Endodermal cell (in vitro differentiated cells): ENCODE data around the gene ERMAP. TPM values are rescaled to one million over a fixed set of nuclear protein-coding genes. Genes with fewer than 3 reads are reported as not detected.
"Not testable (repeated sequence)": the region's sequence is repeated elsewhere in the genome, so short reads cannot be mapped to it uniquely, and the experiment has no call there.

Experiments
- DNase-seq: peaks from one replicate; pipeline ENCODE4 v3.0.0-alpha.2; 2017
- H3K27ac ChIP-seq: 2 replicates; pipeline ENCODE4 v1.5.1; 2013; ENCODE audit warnings: mild to moderate bottlenecking, low read depth, low read length, moderate library complexity
- H3K27me3 ChIP-seq: 2 replicates; pipeline ENCODE4 v1.6.1; 2013; ENCODE audit warnings: mild to moderate bottlenecking, low read length, moderate library complexity; ENCODE audit not compliant: insufficient read depth, control insufficient read depth, poor library complexity, severe bottlenecking
- H3K36me3 ChIP-seq: 2 replicates; pipeline ENCODE4 v1.7.0; 2013; ENCODE audit warnings: mild to moderate bottlenecking, low read length, moderate library complexity; ENCODE audit not compliant: control insufficient read depth, insufficient read depth
- H3K4me1 ChIP-seq: one replicate; pipeline ENCODE4 v1.7.0; 2013; ENCODE audit warnings: low read length; ENCODE audit not compliant: control insufficient read depth, insufficient read depth
- H3K4me3 ChIP-seq: 2 replicates; pipeline ENCODE4 v1.5.1; 2013; ENCODE audit warnings: mild to moderate bottlenecking, low read length, moderate library complexity
- H3K9ac ChIP-seq: 2 replicates; pipeline ENCODE4 v1.6.1; 2013; ENCODE audit warnings: mild to moderate bottlenecking, low read length, moderate library complexity; ENCODE audit not compliant: poor library complexity, severe bottlenecking; ENCODE audit errors: extremely low read depth
- H3K9me3 ChIP-seq: 2 replicates; pipeline ENCODE4 v1.6.1; 2013; ENCODE audit warnings: mild to moderate bottlenecking, low read length, moderate library complexity; ENCODE audit not compliant: control insufficient read depth
- H3K27ac Mint-ChIP-seq: 2 replicates; pipeline ENCODE4 v1.8.0; 2020; ENCODE audit warnings: mixed read lengths
- H3K27me3 Mint-ChIP-seq: 2 replicates; pipeline ENCODE4 v1.8.0; 2021; ENCODE audit warnings: mild to moderate bottlenecking, mixed read lengths; ENCODE audit not compliant: insufficient read depth
- H3K36me3 Mint-ChIP-seq: 2 replicates; pipeline ENCODE4 v1.8.0; 2020; ENCODE audit warnings: low read depth, mixed read lengths
- H3K4me1 Mint-ChIP-seq: 2 replicates; pipeline ENCODE4 v1.8.0; 2020; ENCODE audit warnings: mixed read lengths
- H3K4me3 Mint-ChIP-seq: 2 replicates; pipeline ENCODE4 v1.8.0; 2020; ENCODE audit warnings: mild to moderate bottlenecking, moderate library complexity, mixed read lengths
- H3K9me3 Mint-ChIP-seq: 2 replicates; pipeline ENCODE4 v1.8.0; 2020; ENCODE audit warnings: mild to moderate bottlenecking, mixed read lengths
- WGBS, 2 experiments: methylation state at CpG; one replicate each; pipeline versions ENCODE4 v1.1.5 to v1.1.7; 2013; ENCODE audit warnings: missing lambda C conversion rate in 2 of 2, mixed read lengths in 1 of 2; ENCODE audit not compliant: insufficient coverage in 1 of 2, insufficient read length in 1 of 2; 5-methylcytosine and 5-hydroxymethylcytosine counted together
- total RNA-seq, 2 donors: library from RNA; stranded (reverse); fragmentation: NEBNext Ultra II Directional in 1 of 2; extraction: Animal tissue kit (Norgen Biotek cat#: 25700) in 1 of 2; gene quantifications; 2 replicates in 1 of 2; 3 replicates in 1 of 2; pipeline ENCODE4 v1.2.1, GENCODE V29; 2021
- TF ChIP-seq, protein P1 (sequence below): fragments of 200-600 bp; sonication (generic); conservative IDR thresholded peaks from 2 replicates; pipeline ENCODE4 v1.5.0; 2021; ENCODE audit warnings: antibody characterized with exemption, mild to moderate bottlenecking

The ERMAP gene
- total RNA-seq, 2 donors from 2014 or later: 5.1 to 5.7 TPM

DNA sequence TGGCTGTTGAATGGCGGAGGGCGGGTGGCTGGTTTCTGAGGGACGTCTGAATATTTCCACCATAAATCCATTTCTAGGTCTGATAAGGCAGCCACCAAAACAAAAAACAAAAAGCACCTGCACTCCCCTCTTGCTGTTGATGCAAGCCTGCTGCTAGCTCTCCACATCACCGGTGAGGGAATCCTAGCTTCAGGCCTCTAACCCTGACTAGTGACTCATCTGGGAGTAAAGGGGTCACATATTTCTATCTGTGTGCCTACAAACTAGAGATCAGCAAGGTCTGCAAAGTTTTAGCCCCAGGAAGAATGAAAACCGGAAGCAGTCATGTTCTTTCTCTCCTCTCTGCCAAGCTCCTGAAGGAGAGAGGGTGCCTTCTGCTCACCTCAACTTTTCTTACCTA is 10.3 kb upstream of the ERMAP start:
- no peak overlapping the region for H3K27ac Mint-ChIP-seq
- no peak overlapping the region for H3K4me3 ChIP-seq
- H3K36me3 Mint-ChIP-seq: peaks cover 56% of the 10 kb centered on the region
- H3K9ac ChIP-seq: no peak overlapping the region
- H3K4me1 ChIP-seq: no peaks in the 10 kb centered on the region
- no peak overlapping the region for H3K4me3 Mint-ChIP-seq
- TF ChIP-seq, protein P1, sequence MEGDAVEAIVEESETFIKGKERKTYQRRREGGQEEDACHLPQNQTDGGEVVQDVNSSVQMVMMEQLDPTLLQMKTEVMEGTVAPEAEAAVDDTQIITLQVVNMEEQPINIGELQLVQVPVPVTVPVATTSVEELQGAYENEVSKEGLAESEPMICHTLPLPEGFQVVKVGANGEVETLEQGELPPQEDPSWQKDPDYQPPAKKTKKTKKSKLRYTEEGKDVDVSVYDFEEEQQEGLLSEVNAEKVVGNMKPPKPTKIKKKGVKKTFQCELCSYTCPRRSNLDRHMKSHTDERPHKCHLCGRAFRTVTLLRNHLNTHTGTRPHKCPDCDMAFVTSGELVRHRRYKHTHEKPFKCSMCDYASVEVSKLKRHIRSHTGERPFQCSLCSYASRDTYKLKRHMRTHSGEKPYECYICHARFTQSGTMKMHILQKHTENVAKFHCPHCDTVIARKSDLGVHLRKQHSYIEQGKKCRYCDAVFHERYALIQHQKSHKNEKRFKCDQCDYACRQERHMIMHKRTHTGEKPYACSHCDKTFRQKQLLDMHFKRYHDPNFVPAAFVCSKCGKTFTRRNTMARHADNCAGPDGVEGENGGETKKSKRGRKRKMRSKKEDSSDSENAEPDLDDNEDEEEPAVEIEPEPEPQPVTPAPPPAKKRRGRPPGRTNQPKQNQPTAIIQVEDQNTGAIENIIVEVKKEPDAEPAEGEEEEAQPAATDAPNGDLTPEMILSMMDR: no peak
- H3K27me3 ChIP-seq: no peaks in the 10 kb centered on the region
- no peaks in the 10 kb centered on the region for H3K27me3 Mint-ChIP-seq
- no peak overlapping the region for H3K27ac ChIP-seq
- H3K4me1 Mint-ChIP-seq: no peaks in the 10 kb centered on the region
- WGBS, 2 experiments: 95 to 97% methylated on average over 5 of the region's 5 CpGs
- H3K9me3 ChIP-seq: peaks cover 24% of the 10 kb centered on the region
- peaks cover 27% of the 10 kb centered on the region for H3K9me3 Mint-ChIP-seq
- peaks cover 38% of the 10 kb centered on the region for H3K36me3 ChIP-seq
- no peak for DNase-seq

DNA sequence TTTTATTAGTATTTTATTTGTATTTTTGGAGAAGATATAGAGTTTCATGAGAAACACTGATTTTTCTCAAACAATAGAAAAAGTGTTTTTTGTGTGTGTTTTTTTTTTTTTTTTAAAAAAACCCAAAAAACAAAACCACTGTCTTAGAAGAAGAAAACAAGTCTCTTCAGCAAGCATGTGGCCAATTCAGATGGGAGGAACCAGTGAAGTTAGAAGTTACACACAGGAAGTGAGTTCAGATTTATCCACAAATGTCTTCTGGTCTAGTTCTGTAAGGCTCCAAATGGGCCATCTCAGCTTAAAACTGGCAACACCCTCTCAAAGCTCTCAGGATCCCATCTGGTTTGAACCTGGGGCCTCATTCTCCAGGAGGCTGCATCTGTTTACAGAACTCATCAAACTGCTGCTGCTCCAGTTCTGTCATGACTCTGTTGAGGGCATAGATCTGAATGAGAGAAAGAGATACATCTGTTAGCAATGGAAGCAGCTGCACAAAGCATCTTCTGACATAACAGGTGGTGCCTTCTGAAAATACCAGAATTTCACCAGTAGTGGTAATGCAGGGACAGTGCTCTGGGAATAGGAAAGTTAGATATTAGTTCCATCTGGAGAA is 9.8 kb upstream of the ERMAP start:
- Histone ChIP-seq H3K4me1 (no peaks in the 10 kb centered on the region), H3K4me3 (no peak overlapping the region), H3K27me3 (no peaks in the 10 kb centered on the region), H3K36me3 (peaks cover 38% of the 10 kb centered on the region), H3K27ac (no peak overlapping the region), H3K9me3 (peaks cover 24% of the 10 kb centered on the region), H3K9ac (no peak overlapping the region)
- TF ChIP-seq, protein P1: no peak
- Mint-ChIP-seq H3K9me3 (peaks cover 26% of the 10 kb centered on the region), H3K4me3 (no peak overlapping the region), H3K4me1 (no peaks in the 10 kb centered on the region), H3K27ac (no peak overlapping the region), H3K27me3 (no peaks in the 10 kb centered on the region), H3K36me3 (peaks cover 57% of the 10 kb centered on the region)
- no peak for DNase-seq

DNA sequence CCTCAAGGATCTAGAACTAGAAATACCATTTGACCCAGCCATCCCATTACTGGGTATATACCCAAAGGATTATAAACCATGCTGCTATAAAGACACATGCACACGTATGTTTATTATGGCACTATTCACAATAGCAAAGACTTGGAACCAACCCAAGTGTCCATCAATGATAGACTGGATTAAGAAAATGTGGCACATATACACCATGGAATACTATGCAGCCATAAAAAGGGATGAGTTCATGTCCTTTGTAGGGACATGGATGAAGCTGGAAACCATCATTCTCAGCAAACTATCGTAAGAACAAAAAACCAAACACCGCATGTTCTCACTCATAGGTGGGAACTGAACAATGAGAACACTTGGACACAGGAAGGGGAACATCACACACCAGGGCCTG is 2.1 kb upstream of the ERMAP start:
- H3K27me3 ChIP-seq, H3K4me1 ChIP-seq, H3K9ac ChIP-seq, H3K27me3 Mint-ChIP-seq, H3K4me1 Mint-ChIP-seq, H3K27ac ChIP-seq, H3K27ac Mint-ChIP-seq, H3K9me3 ChIP-seq, H3K4me3 Mint-ChIP-seq, H3K9me3 Mint-ChIP-seq, H3K4me3 ChIP-seq, DNase-seq: not testable (repeated sequence)
- peaks cover 18% of the 10 kb centered on the region for H3K36me3 ChIP-seq
- H3K36me3 Mint-ChIP-seq: peaks cover 27% of the 10 kb centered on the region
- WGBS, 2 experiments: no CpG with 5 or more reads among the region's 3 CpGs
